Hepatic stellate cell (primary cell): ENCODE results near the gene LZTR1.
"Not testable (repeated sequence)": the region's sequence is repeated elsewhere in the genome, so short reads cannot be mapped to it uniquely, and the experiment has no call there.

Experiments used
- DNase-seq: peaks from one replicate; pipeline ENCODE4 v3.0.0; 2011; ENCODE audit warnings: low spot score

Gene LZTR1

DNA sequence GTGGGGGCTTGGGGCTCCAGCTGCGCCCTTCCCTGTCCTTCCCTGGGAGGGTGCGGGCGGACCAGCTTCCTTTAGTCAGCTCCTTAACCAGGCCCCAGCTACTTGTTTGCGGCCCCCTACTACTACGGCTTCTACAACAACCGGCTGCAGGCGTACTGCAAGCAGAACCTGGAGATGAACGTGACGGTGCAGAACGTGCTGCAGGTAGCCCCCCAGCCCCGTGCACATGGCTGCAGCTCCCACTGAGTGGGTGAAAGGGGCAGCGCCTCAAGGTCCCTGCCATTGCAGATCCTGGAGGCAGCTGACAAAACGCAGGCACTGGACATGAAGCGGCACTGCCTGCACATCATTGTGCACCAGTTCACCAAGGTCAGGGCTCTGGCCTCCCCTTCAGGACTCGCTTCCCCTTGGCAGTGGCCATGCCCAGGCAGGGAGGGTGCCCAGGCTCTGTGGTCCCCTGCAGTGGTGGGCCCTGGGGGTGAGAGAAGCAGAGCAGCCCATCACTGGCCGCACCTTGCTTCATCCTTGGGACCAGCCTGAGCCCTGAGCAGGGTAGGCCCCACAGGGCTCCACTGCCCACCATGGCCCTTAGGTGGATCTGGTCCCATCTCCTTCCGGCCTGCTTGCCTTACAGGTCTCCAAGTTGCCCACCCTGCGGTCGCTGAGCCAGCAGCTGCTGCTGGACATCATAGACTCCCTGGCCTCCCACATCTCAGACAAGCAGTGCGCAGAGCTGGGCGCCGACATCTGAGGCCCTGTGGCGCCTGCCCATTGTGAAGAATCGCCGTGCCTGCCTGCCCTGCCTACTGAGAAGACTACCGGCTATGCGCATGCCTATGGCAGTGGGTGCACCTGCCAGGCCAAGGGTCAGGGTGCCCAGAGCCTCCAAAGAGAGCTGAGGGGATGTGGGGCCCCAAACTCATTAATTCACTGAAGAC, 14.8 kb downstream of the LZTR1 start:
- DNase-seq: no peak

DNA sequence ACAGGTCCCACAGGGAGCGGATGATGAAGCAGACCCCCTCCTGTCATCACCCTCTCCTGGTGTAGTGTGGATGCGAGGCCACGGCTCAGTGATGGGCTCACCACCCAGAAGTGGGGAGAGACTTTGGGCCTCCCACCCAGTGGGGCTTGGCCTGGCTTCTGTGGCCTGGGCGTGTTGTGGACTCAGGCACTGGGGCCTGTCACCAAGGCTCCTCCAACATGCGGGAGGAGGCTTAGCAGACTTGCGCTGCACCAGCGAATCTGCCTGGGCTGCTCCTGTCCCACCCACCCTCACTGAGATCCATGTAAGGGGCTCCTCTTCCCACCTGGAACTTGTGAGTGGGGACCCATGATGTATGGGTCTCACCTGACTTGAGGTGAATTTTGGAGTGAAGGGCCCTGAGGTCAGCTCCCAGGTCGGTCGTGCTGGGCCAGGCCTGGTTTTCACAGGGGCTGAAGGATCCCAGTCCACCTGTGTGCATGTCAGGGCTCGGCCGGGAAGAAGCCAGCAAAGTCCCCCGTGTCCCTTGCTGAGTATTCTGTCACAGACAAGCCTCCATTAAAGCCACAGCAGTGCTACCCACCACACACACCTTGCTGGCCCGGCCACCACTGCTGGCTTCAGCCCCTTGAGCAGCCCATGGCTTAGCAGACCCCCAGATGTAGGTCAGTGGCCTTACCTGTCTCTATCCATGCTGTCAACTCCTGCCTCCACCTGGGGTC, 15.6 kb downstream of the LZTR1 start:
- DNase-seq: no peak

DNA sequence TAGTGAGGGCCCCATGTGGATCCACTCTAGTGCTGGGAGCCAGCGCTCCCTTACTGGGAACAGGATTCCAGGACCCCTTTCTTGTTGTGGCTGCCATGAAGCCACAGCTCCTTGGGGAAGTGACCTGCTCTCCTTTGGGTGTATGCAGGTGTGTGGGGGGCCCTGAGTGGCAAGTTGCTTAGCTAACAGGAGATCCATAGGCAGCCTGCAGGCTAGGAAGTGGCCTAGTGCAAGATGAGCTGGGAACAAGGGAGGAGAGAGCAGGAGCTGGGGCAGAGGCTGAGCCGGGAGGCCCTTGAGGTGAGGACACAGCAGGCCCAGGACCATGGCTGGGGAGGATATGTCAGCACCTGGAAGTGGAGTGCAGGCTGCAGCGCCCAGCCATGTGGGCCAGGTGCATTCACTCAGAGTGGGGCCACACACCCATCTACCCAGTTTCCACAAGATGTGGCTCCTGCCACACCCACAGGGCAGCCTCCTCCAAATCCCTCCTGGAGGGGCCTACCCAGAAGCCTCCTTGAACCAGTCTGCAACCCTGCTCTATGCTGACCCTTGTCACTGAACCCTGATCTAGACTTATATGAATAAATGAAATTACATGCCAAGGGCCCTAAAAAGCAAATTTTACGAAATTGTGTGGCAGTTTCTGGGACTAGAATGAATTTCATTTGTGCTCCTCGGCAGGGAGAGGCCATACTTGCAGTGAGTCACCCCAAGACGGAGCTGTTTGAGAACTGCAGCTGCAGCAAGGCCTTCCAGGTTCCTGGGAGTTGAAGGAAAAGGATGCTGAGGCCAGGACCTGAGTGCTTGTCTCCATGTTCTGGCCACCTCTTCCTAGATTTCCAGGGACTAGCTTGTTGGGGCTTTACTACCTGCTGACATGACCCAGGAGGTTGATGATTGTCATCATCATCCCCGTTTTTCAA, 16.6 kb downstream of the LZTR1 start:
- DNase-seq: no peak

GRCh38 chr22:20999350-21000206, 17.5 kb downstream of the LZTR1 start:
- no peak for DNase-seq

- DNase-seq: no peak
These were observed 18.3 kb downstream of the LZTR1 start for GRCh38 chr22:21000207-21000986.

DNA sequence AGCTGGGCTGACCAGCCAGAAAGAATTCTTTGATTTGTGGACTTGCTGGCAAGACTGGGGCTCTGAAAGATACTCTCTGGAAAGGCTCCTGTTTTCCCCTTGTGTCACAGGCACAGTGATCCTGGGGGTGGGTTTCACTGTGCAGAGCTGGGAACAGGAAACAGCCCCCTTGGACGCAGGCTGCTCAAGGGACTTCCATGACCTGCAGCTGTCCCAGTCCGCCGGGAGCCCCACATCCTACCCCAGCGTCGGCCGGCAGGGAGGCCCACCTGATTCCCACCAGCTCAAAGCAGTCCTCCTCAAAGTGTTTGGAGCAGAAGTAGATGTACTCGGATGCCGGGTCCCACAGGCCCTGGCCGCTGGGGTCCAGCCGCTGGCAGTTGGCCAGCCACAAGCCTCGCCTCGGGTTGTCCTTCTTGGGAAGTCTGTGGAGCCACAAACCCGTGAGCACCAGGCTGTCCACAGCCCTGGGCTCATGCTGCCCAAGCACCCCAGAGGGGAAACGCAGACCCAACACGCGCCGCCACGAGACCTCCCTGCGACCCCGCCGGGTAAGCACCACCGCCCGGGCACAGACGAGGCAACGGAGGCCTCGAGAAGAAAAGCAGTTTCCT, 19.0 kb downstream of the LZTR1 start:
- no peak for DNase-seq

DNA sequence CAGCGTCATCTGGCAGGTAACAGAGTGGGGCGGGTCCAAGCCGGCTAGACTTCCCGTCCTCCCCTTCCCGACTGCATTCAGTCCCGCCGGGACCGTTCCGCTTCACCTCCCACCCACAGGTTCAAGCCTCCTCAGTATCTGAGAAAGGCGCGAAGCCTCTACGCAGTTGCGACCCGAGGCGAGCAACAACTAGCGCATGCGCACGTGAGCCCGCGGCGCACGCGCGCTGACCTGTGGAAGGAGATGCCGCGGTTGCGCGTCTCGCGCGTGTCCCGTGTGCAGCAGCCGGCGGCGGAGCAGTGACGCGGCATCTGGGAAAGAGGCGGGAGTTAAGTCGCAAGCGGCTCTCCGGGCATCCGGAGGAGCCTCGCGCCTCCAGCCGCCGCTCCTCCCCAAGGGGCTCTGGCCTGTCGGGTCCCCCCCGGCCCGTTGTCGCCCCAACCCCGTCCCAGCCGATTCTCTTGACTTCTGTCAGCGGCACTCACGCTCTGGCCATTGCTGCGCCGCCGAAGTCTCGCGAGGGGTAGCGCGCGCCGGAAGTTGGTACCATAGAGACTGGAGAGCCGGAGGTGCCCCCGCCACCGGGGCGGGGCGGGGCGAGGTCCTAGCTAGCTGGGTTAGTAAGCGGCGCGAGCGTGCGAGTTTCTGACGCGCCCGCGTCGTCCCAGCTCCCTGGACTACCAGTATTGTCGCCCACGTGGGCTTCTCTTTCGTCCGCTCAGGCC, 19.7 kb downstream of the LZTR1 start, which contains the start of gene THAP7:
Gene THAP7 (minus strand): TSS at position 518 of the 725 bp plus-strand sequence. CDS start 207 bp downstream, at position 311.
- peak; percentile 96 for DNase-seq

- no peak for DNase-seq
These were observed 21.7 kb downstream of the LZTR1 start for GRCh38 chr22:21003782-21004181.

DNA sequence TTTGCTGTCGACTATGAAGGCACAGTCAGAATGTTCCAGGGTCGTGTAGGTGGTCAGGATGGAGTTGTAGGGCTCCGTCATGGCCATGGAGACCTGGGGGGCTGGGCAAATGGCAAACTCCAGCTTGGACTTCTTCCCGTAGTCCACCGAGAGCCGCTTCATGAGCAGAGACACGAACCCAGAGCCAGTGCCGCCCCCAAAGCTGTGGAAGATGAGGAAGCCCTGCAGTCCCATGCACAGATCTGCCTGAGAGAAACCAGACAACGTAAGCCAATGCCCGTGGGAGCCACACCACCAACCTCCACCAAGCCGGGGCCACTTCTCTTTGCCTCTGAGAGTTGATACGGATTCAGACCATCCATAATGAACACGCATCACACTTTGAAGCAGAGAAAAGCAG, 27.1 kb downstream of the LZTR1 start:
- not testable (repeated sequence) for DNase-seq

GRCh38 chr22:21009638-21010425, 27.7 kb downstream of the LZTR1 start:
- peak; percentile 35 for DNase-seq

DNA sequence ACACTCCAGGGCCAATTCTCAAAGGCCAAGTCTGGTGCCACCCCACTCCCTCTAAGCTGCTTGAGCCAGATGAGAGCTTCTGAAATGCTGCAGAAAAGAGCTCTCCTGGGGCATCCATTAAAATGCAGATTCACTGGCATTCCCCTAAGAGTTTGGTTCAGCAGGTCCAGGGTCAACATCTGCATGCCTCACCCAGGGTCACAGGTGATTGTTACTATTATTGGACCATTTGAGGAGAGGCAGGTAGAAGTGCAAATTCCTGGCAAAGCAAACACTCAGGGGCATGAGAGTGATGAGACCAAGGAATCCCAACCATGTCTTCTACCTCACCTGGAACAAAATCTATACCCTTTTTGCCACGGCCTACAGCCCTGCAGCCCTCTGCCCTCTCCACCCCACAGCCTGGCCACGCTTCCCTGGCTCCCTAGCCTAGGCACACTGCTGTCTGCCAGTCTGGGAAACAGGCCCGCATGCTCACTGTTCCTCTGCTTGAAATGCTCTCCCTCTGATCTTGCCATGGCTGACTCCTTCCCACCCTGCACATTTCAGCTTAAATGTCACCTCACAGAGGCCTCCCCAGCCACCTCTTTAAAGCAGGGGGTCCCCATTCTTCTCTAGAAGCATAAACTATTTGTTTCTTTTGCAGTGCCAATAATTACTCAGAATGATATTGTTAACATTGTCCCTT, 28.5 kb downstream of the LZTR1 start:
- DNase-seq: no peak

GRCh38 chr22:21012446-21013407, 30.6 kb downstream of the LZTR1 start:
- DNase-seq: no peak

- no peak for DNase-seq
These were observed 31.6 kb downstream of the LZTR1 start for GRCh38 chr22:21013657-21014201.

- peak; percentile 97 for DNase-seq
These were observed 32.2 kb downstream of the LZTR1 start for GRCh38 chr22:21014202-21014725.

DNA sequence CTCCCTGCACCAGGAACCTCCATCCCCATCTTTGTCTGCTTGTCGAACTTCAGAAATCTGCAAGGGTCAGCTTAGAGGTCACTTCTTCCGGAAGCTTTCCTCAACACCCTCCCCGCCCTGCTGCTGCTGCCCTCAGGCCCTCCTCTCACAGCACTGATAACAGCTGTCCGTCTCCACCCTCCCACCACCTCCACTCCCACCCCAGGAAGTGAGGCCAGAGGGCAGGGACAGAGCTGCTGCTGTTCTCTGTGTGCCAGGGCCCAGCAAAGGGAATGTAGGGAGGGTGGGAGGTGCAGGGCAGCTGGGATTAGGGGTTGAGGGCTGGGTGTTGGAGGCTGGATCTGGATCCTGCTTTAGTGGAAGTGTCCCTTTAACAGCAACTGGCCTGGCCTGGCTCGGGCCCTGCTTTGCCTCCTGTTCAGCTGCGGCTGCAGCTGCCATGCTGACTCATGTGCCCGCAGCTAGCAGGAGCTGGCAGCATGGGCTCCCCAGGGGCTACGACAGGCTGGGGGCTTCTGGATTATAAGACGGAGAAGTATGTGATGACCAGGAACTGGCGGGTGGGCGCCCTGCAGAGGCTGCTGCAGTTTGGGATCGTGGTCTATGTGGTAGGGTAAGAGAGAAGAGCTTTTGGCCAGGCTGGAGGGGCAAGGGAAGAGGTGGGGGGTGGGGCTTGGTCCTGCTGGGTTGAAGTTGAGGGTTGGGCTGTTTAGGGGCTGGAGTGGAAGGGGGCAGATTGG, 32.8 kb downstream of the LZTR1 start, which contains the start of gene P2RX6:
Gene P2RX6 (plus strand): TSS at position 440 of the 740 bp plus-strand sequence. CDS start 10 bp downstream, at position 450.
- DNase-seq: peak; percentile 52
